OCI-LY1 (cell line): ENCODE results near the gene KRTAP6-3.

ENCODE experiments used
- EZH2 ChIP-seq: fragments of 200-600 bp; sonication (generic), shearing (Covaris generic); IDR thresholded peaks from 2 replicates; pipeline ENCODE4 v1.8.0; 2017; ENCODE audit warnings: borderline replicate concordance, mixed run types, mild to moderate bottlenecking, antibody characterized with exemption, low read length, moderate library complexity, mixed read lengths
- TF ChIP-seq, protein P1 (sequence below): fragments of 200-600 bp; sonication (generic), shearing (Covaris generic); IDR thresholded peaks from 2 replicates; pipeline ENCODE4 v1.5.1; 2017; ENCODE audit warnings: mild to moderate bottlenecking, antibody characterized with exemption, low read length, moderate library complexity, mixed read lengths

DNA sequence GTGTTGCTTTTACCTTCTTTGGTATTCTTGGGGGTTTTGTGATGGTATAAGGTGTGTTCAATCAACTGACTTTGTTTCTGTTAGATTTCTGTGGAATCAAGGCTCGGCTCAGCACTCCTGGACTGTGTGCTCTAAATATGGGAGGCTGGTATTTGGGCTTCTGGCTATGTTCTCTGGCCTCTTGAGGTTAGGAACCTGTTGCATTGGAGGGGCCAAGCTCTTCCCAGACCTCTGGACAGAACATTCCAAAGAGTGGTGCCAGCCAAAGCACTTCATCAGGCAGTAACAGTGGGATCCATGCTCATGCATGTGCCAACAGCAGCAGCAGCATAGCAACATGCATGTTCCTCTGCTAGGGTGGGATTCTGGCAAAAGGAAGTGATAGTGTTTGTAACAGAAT, 39.5 kb upstream of the KRTAP6-3 start:
- TF ChIP-seq, protein P1, sequence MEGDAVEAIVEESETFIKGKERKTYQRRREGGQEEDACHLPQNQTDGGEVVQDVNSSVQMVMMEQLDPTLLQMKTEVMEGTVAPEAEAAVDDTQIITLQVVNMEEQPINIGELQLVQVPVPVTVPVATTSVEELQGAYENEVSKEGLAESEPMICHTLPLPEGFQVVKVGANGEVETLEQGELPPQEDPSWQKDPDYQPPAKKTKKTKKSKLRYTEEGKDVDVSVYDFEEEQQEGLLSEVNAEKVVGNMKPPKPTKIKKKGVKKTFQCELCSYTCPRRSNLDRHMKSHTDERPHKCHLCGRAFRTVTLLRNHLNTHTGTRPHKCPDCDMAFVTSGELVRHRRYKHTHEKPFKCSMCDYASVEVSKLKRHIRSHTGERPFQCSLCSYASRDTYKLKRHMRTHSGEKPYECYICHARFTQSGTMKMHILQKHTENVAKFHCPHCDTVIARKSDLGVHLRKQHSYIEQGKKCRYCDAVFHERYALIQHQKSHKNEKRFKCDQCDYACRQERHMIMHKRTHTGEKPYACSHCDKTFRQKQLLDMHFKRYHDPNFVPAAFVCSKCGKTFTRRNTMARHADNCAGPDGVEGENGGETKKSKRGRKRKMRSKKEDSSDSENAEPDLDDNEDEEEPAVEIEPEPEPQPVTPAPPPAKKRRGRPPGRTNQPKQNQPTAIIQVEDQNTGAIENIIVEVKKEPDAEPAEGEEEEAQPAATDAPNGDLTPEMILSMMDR: no peak
- TF ChIP-seq EZH2: no peak
